Measurements from ENCODE around the gene ANKS3.

ANKS3 gene

DNA sequence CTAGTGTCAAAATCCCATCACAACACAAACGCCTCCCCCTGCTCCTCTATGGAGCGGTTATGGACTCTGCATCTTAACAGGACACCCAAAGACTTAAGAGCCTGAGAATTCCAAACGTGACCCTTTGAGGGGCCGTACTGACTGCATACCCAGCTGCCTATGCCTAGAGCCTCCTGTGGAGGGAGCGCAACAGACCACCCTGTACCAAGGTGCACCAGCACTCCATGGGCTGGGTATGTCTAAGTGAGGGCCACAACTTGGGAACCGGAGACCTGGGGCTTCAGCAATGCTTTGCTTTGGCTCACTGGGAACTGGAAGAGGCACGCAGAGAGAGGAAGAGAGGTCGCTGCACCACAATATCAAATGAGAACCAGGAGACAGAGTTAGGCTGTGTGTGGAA, 5.4 kb downstream of the ANKS3 start:
- DNase-seq (ENCODE audit: low read depth) = no peak

GRCh38 chr16:4726616-4727015, 7.5 kb downstream of the ANKS3 start:
- no peak for DNase-seq (ENCODE audit: low read depth)

GRCh38 chr16:4724661-4725270, 9.3 kb downstream of the ANKS3 start:
- DNase-seq (ENCODE audit: low read depth) = no peak

DNA sequence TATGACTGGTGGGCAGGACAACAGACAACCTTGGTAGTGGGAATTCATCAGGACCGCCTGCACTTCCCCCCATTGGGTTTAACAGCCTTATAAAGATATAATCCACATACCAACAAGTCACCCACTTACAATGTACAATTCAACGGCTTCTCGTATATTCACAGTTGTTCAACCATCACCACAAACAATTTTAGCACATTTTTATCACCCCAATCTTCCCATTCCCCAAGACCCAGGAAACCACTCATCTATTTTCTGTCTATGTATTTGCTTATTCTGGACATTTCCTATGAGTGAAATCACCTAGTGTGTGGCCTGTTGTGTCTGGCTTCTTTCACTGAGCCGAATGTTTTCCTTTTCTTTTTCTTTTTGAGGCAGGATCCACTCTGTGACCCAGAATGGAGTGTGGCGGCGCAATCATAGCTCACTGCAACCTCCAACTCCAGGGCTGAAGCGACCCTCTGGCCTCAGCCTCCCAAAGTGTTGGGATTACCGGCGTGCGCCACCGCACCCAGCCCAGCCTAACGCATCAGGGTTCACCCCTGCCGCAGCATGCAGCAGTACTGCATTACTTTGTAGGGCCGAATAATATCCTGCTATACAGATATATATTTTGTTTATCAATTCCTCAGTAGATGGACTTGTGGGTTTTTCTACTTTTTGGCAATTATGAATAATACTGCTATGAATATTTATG, 10.9 kb downstream of the ANKS3 start:
- DNase-seq (ENCODE audit: low read depth) = no peak

- no peak for DNase-seq (ENCODE audit: low read depth)
These were observed 15.6 kb downstream of the ANKS3 start for GRCh38 chr16:4718466-4718865.

GRCh38 chr16:4714996-4715395, 19.1 kb downstream of the ANKS3 start:
- DNase-seq (ENCODE audit: low read depth) = no peak

DNA sequence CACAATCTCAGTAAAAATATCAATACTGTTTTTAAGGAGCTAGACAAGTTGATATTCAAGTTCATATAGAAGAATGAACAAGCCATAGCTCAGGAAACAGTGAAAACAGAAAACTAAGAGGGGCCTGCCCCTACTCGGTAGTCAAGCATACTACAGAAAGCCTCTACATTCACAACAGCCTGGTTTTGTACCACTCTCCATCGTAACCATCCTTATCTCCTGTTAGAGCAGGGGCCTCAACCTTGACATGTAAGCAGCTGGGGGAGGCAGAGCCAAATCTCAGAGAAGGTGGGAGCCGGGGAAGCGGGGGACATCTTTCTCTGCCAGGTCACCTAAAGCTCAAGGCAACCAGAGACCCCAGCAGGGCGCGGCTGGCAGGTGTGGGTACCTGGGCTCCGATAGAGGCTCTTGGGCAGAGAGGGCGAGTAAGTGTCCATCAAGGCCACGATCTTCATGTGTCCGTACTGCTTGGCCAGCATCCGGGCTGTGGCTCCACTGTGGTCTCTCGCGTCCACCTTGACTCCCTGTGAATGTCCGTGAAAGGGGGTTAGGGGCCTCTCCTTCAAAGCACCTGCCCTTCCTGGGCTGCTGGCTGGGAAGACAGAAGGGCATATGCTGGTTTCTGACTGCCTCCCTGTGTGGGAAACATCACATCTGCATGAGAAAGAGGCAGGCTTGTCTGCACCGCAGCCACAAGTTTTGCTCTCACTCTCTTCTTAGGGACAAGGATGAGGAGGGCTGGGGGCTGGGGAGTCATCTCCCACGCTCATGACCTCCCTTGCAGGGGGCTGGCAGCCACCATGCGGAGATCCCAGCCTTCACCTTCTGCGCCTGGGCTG, 20.2 kb downstream of the ANKS3 start:
- no peak for DNase-seq (ENCODE audit: low read depth)

GRCh38 chr16:4709481-4709880, 24.6 kb downstream of the ANKS3 start:
- DNase-seq (ENCODE audit: low read depth) = no peak

GRCh38 chr16:4706871-4707270, 27.2 kb downstream of the ANKS3 start:
- DNase-seq (ENCODE audit: low read depth) = no peak

- DNase-seq (ENCODE audit: low read depth) = no peak
These were observed 29.2 kb downstream of the ANKS3 start for GRCh38 chr16:4704913-4705312.

DNA sequence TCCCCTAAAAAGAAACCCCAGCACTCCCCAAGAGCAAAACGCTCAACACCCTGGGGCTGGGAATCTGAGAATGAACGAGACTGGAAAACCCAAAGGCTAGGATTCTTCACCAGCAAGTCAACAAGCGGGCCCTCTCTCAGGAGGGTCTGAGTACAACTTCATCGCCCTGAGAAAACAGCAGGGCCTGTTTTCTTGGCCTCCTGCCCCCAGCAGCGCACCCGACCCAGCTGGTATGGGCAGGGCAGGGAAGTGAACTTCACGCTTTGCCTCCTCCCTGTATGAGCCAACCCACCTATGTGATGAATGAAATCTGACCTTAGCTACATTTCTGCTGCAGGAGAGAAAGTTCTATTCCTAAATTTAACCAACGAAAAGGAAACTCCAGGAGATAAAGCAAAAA, 29.6 kb downstream of the ANKS3 start:
- no peak for DNase-seq (ENCODE audit: low read depth)

GRCh38 chr16:4703906-4704305, 30.2 kb downstream of the ANKS3 start:
- no peak for DNase-seq (ENCODE audit: low read depth)

GRCh38 chr16:4702466-4702808, 31.6 kb downstream of the ANKS3 start:
- DNase-seq (ENCODE audit: low read depth) = no peak

DNA sequence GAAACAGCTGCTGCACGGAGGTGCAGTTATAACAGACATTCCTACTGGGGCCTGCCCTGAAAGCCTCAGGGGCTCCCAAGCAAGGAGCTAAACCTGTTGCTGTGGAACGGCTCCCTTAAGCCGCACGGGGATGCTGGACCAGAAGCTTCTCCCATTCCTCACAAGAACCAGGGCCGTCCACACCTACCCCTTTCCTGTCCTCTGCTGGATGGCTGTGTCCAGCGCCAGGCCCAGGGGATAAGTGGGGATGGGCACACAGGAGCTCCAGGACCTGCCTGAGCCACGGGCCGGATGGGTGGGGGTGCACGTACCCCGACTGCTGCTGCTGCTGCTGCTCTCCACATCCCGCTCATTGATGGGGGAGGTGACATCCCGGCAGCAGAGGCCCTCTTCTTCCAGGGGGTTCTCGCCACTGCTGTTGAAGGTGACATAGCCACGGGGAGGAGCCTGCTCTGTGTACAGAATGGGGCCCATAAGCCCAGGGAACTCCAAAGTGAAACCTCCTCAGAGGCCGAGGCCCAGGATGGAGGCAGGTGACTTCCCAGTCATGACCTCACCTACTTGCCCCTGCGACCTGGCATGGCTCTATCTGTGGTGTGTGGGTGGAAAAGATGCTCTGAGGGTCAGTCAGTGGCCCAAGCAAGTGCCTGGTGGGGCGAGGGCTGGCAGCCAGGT, 32.1 kb downstream of the ANKS3 start:
- DNase-seq (ENCODE audit: low read depth) = no peak

DNA sequence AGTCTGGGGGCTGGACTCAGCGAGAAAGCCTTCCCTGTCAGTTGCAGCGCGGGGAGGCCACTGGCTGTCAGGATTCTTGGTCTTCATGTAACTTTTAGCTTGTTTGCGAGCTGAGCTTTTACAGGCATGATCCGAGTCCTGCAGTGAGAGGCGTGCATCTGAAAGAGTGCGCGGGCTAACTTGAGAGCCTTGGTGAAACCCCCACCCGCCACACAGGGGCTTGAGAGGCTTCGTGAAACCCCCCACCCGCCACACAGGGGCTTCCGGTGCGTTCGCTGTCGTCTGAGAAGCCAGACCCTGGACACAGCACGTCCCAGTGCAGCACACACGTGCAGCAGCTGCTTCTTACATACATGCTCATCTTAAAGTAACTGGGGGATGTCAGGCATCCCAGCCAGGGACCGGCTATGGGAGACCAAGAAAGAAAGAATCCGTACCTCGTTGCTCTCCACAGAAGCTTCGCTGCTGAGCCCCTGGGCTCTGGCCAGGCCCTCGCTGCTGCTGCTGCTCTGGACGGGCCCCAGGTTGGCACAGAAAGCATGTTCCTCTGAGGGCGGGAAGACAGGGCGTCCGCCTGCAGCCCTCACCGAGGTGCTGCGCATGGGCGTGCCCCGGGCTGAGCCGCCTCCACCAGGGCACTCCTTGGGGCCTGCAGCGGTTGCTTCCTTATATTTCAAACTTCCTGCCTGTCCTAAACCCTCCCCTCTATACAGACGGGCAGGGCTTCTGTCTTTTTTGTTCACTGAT, 32.9 kb downstream of the ANKS3 start:
- DNase-seq (ENCODE audit: low read depth) = no peak

DNA sequence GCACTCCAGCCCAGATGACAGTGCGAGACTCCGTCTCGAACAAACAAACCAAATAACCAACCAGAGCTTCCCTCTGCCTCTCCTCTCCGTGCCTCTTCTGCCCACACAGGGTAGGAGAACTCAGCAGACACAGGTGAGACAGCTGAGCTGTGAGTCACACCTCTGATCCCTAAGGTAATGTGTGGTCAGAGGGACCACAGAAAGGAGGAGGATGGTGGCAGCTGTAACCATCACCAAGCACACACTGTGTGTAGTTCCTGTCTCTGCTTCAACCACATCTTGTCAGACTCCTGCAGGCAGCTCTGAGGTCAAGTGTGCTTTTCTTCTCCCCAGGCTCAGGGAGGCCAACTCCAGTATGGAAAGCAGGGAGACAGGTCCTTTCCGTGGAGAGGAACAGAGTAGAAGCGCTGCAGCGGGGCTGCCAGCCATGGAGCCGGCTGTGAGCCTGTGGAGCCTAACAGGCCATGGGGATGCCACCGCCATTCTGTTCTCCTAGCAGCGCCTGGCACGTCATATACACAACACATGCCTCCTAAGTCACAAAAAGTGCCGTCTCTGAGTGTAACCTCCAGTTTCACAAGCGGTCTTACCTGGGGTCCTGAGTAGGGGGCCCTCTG, 33.6 kb downstream of the ANKS3 start:
- DNase-seq (ENCODE audit: low read depth) = no peak

GRCh38 chr16:4699046-4699556, 35.0 kb downstream of the ANKS3 start:
- DNase-seq (ENCODE audit: low read depth) = no peak

DNA sequence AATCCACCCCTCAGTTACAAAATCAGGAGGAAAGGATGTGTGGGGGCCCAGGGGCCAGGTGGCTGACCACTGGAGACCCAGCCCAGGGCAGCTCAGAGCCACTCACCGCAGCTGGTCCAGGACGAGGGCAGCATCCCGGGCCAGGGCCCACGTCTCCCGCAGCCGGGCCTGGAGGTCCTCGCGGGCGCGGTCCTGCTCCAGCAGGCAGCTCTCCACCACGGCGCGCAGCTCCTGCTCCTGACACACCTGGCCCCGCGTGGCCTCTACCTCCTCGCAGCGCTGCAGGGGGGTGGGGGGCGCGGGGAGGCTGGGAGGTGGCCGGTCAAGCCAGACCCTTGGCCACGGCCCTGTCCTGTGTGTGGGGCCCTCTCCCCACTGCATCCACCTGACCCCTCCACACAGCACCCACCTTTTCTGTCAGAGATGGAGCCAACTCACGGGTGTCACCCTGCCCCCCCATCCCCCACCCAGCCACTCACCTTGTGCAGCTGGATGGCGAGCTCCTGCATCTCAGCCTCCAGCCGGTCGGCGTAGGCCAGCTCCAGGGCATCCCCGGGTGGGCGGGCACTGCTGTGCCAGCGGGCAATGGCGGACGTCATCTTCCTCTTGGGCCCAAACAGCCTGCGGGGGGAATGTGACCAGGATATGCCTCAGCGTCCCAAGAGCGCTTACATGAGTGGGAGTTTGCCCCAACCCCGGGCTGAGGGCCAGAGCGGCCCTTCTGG, 35.6 kb downstream of the ANKS3 start:
- no peak for DNase-seq (ENCODE audit: low read depth)

GRCh38 chr16:4697848-4698291, 36.2 kb downstream of the ANKS3 start:
- DNase-seq (ENCODE audit: low read depth) = no peak

Data from stromal cell of bone marrow (primary cell).